Prostate gland (tissue), 2 donors: ENCODE data around the gene PABPN1L.

ENCODE experiments used
- CTCF ChIP-seq, 4 experiments: fragments of 200-600 bp in 2 of 4; fragments of 450-650 bp in 2 of 4; sonication (generic) in 2 of 4; IDR thresholded peaks; 1 replicate in 3 of 4; 2 replicates in 1 of 4; pipeline ENCODE4 v1.5.1; 2016 to 2019; ENCODE audit warnings: antibody characterized with exemption in 4 of 4, mild to moderate bottlenecking in 2 of 4, moderate library complexity in 2 of 4
- POLR2A ChIP-seq: fragments of 450-650 bp; IDR thresholded peaks from one replicate; pipeline ENCODE4 v1.6.1; 2016; ENCODE audit warnings: antibody characterized with exemption, mild to moderate bottlenecking
- POLR2AphosphoS5 ChIP-seq: sonication (generic); formaldehyde crosslinking; IDR thresholded peaks from one replicate; pipeline ENCODE4 v1.6.1; 2017; ENCODE audit warnings: antibody characterized with exemption

- TF ChIP-seq CTCF (IDR thresholded peaks at IDR 0.05) (no peak), POLR2A (no peak), POLR2AphosphoS5 (no peak)
These were observed 11.9 kb upstream of the PABPN1L start for GRCh38 chr16:88878356-88878755.
